Stimulated activated CD8-positive, alpha-beta memory T cell treated with anti-CD3 and anti-CD28 coated beads, Interleukin-12 subunit alpha, Interleukin-12 subunit beta, amount 100 ng/mL, for 24 hours (primary cell): Measurements from ENCODE around the gene FAT4.

ENCODE experiments used
- DNase-seq: peaks from one replicate; pipeline ENCODE4 v3.0.0-alpha.2; 2020; ENCODE audit errors: extremely low read depth

Gene FAT4, protein sequence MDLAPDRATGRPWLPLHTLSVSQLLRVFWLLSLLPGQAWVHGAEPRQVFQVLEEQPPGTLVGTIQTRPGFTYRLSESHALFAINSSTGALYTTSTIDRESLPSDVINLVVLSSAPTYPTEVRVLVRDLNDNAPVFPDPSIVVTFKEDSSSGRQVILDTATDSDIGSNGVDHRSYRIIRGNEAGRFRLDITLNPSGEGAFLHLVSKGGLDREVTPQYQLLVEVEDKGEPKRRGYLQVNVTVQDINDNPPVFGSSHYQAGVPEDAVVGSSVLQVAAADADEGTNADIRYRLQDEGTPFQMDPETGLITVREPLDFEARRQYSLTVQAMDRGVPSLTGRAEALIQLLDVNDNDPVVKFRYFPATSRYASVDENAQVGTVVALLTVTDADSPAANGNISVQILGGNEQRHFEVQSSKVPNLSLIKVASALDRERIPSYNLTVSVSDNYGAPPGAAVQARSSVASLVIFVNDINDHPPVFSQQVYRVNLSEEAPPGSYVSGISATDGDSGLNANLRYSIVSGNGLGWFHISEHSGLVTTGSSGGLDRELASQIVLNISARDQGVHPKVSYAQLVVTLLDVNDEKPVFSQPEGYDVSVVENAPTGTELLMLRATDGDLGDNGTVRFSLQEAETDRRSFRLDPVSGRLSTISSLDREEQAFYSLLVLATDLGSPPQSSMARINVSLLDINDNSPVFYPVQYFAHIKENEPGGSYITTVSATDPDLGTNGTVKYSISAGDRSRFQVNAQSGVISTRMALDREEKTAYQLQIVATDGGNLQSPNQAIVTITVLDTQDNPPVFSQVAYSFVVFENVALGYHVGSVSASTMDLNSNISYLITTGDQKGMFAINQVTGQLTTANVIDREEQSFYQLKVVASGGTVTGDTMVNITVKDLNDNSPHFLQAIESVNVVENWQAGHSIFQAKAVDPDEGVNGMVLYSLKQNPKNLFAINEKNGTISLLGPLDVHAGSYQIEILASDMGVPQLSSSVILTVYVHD (N-terminal part only)

DNA sequence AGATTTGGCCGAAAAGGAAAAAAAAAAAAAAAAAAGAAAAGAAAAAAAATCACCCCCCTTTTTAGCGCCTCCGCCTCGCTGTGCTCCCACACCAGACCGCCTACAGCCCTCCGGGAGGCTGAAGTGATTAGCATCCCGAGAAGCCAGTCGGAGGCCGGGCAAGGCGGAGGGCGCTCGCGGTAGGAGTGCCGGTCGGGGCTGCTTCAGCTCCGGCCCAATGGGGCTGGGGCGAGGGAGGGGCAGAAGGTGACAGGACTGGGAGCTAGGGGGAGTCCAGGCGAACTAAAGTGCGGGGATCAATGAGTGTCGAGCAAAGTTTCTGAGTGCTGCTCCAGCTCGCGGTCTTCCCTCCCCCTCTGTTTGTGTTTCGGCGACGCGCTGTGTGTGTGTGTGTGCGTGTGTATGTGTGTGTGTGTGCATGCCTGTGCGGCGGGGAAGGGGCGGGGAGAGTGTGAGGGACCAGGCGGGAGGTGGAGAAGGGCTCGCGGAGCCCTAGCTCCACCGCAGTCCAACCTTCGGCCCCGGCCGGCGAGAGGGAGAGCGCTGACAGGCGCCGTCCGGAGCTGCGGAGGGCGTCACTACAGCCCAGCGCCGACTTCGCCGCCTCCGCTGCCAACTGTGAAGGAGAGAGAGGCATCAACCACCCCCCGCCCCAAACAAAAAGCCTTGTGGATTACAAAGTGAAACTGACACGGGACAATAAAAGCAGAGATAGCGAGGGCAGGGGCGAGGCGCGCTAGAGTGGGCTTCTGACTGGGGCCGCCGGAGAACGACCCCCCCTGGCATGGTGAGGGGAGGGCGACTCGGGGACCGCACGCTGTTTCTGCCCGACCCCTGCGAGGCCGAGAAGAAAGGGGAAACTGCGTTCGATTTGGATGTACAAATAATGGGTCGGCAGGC is at the start of gene FAT4:
TSS of gene FAT4 (plus strand) at position 280 of the 900 bp plus-strand sequence. CDS start 1,457 bp downstream, outside the sequence.
- peak; percentile 14 for DNase-seq

DNA sequence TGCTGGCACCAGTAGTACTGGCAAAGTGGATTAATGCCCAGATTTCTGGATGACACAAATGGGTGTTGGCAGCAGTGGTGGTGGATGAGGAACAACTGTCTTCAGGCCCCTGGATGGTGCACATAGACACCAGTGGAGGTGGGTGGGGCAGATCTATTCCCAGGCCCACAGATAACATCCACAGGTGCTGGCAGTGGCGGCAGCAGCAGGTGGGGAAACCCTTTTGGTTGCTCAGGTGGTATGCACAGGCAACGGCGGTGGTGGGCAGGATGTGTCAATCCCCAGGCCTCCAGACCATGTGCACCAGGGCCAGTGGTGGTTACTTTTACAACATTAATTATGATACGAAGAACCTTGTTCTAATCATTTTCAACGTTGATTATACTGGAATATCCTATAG is 48.9 kb upstream of the FAT4 start:
- DNase-seq: no peak

DNA sequence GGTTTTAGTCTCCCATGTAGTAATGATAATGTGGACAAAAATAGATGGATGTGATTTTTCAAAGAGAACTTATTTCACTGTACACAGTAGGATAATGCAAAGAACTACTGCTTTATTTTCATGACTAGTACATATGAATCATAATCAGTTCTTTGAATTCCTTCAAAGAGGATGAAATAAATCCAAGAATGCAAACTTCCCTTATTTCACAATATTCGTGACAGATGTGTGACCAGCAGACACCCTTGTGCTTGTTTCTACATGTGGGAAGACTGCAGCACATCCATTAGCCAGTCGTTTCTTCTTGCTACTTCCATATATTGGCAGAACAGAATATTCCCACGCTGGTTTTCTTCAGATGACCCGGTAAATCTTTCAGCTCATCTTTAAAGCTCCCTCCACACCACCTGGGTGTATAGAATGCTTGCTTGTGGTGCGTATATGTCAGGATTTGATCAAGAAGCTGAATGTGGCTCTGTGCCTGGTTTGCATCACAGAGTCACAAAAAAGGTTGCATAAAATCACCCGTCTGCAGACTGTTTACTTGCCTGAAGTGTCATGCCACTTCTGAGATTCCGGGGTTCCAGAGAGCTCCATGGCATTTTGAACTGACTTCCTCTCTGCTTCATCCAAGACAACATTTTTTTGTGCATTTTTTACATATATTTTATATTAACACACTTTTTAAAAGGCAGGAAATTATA is 47.7 kb upstream of the FAT4 start:
- DNase-seq: no peak

DNA sequence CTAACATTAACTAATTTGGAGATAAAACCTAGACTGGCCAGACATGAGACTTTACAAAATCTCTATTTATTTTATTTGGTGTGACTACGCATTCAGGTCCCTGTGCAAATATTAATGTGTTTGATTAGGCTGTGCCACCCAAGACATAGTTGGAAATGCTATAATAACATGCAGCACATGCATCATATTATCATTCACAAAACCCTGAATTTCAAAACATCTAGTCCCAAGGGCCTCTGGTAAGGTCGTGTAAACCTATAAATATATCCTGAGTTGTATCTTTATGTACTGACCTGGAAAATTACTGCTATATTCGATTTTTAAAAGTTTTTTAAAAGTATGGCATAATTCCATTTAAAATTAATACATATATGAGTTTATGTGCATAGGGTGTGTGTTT is 47.1 kb upstream of the FAT4 start:
- DNase-seq: no peak

DNA sequence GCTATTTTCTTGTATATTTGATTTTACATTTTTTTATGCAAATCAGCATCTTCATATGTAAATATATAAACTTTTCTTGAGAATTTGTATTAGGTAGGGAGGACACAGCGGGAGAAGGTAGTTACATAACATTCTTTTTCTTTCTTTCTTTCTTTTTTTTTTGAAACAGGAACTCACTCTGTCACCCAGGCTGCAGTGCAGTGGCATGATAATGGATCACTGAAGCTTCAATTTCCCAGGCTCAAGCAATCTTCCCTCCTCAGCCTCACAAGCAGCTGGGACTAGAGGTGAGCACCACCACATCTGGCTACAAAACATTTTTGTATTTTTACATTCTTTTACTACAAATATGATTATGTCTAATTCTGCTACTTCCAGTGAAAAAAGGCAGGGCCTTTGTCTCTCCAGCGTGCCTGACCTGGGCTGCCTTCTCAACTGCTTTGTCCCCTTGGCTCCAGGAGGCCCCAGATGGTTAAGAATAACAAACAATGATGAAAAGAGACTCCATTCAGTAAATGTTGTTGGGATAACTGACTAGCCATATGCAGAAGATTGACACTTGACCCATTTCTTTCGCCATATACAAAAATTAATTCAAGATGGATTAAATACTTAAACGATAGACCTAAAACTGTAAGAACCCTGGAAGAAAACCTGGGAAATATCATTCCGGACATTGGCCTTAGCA is 46.5 kb upstream of the FAT4 start:
- no peak for DNase-seq

DNA sequence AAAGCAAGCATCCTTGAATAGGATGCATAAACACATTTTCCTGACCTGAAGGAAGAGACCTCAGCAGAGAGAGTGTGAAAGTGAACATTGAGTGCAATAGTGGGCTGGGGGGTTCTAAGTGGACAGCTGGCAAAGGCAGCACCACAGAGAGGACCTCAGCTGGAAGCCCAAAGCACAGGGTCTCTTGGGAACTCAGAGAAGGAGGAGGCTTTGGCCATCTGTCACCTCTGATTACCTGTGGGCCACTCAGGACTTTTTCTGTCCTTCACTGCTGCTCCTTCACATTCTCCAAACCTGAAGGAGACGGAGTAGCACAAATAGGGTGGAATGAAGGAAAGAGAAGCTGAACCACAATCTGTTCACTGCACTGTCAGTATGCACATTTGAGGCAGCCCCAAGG is 37.9 kb upstream of the FAT4 start:
- no peak for DNase-seq

DNA sequence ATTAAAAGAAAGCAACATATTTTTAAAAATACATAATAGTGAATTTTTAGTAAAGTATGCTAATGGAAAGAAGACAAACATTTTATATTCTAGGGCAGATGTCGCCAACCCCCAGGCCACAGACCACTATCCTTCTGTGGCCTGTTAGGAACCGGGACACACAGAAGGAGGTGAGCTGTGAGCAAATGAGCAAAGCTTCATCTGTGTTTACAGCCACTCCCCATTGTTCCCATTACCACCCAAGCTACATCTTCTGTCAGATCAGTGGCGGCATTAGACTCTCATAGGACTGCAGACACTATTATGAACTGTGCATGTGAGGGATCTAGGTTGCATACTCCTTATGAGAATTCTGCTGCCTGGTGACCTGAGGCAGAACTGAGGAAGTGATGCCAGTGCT is 37.0 kb upstream of the FAT4 start:
- no peak for DNase-seq

DNA sequence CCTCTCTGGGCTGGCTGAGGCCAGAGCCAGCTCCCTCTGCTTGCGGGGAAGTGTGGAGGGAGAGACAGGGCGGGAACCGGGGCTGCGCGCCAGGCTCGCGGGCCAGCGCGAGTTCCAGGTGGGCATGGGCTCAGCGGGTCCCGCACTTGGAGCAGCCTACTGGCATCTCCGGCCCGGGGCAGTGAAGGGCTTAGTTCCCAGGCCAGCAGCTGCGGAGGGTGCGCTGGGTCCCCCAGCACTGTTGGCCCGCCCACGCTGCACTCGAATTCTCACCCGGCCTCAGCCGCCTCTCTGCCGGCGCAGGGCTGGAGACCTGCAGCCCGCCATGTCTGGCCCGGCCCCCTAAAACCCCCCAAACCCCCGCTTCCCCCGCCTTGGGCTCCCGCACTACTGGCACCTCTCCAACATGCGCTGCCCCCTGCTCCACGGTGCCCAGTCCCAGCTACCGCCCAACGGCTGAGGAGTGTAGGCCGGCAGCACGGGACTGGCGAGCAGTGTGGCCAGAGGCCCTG is 33.8 kb upstream of the FAT4 start:
- DNase-seq: no peak

DNA sequence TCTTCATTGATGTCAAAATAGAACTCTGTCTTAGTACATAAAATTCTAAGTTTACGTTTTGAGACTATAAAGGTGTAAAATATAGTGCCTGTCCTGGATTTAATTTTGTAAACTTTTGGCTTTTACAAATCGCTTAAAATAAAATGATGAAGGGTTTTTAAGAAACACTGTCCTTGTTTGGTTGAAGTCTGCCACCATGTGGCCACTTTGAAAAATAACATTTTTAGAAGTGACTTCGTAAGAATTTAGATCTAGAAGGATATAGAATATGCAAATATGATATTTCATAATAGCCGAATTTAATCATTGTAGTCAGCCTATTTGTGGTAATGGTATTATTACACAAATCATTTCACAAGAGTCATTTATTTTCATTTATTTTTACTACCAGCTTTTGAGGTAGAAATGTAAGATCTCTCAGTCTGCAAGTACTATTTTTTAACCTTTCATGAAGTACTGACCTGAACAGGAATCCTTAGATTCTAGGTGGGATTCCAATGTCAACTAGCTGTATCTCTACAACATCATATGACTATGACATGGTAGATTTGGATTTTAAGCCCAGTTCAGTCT is 31.0 kb upstream of the FAT4 start:
- no peak for DNase-seq

DNA sequence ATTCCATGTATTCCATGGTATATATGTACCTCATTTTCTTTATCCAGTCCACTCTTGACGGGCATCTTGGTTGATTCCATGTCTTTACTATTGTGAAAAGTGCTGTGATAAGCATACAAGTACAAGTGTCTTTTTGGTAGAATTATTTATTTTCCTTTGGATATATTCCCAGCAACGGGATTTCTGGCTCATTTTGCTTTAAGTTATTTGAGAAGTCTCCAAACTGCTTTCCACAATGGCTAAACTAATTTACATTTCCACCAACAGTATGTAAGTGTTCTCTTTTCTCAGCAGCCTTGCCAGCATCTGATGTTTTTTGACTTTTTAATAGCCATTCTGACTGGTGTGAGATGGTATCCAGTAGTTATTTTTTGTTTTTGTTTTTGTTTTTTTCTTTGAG is 17.6 kb upstream of the FAT4 start:
- DNase-seq: no peak

DNA sequence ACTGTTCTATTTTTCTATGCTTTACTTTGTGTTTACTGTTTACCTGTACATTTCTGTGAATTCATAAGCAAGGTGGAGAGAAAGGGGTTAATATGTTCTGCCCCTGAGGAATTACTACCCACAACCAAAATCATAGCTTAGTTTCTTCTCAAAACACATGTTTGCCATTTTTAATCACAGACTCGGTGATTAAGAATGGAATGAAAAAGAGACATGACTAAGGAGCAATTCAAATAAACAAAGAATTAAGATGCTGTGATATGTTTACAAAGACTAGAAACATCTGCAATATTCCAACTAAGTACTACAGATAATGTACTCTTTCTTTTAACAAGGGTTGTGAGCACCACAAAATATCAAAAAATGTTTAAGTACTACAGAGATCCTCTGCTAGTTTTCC is 11.7 kb upstream of the FAT4 start:
- DNase-seq: no peak

DNA sequence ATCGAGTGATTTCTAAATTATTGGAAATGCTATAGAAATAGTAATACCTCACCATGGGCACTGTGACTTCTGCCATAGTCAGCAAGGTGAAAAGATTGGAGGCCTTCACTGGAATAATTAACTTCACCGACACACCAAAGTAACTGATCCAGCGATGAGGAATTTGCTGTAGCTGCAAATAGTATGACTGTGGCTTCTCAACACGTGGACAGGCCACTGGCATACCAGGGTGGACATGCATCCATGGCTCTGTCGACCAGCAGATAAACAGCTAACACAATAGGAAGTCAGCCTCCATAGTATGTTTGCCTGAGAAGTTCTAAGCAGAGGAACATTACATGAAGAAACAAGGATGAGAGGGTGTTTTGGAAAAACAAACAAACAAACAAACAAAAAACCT is 10.9 kb upstream of the FAT4 start:
- DNase-seq: no peak

DNA sequence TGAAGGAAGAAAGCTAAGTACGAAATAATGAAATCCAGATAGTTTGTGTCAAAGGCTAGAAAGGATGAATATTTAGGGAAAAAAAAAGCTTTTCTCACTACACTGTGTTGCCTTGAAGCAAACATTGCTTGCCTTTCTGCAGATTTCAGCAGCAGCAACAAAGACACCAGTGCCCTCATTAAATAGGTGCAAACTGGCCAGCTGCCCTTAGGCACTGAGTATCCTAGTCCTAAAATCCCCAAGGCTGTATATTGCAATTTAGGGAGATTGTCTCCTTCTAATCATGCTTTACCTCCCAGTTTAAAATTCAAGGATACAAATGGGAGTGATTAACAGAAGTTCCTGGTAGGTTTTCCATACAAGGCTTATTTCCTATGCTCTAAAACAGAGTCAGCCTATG is 8.6 kb upstream of the FAT4 start:
- no peak for DNase-seq

DNA sequence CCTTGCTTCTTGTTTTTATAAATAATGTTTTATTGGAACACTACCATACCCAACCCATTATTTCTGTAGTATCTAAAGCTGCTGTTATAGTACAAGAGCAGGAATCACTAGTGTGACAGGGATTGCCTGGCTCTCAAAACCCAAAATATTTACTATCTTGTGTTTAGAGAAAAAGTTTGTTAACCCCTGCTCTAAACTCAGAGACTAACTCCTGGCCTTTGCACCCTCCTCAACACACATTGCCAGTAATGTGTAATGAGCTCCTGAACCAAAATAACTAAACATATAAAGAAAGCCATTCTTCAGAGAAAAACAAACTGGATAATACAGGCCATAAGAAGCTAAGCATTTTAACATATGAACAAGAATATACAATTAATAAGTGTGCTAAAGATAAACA is 8.2 kb upstream of the FAT4 start:
- DNase-seq: no peak

DNA sequence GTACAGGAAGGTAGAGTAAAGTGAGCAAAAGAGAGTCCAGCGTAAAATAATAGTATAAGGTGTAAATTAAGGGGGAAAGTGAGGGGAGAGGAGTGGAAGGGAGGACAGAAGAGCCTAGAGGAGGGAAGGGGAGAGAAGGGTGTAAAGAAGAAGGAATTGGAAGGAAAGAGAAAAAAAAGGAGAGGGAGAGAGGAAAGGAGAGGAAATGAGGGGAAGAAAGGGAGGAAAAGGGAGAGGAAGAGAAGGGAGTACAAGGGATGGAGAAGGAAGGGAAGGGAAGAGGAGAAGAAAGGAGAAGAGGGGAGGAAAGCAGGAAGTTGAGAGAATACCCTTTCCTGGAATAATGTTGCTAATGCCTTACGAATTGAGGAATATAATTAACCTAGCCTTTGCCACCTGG is 3.3 kb upstream of the FAT4 start:
- no peak for DNase-seq

DNA sequence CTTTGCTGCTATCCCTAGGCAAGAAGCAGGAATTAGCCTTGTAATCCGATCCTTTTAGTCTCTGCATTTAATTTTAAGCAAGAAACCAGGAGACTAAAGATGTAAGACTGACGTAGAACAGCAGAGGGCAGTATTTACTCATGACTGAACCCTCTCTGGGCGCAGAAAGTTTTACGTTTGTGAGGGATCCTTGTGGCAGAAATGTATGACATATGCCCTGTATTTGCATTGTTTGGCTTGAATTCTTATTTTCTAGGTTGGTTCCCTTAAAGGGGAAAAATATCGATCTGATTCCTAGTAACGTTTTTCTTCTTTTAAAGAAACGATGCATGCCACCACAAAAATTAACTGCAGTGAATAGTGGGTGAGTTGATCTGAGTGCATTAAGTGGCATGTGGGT is 1.3 kb upstream of the FAT4 start:
- DNase-seq: no peak

DNA sequence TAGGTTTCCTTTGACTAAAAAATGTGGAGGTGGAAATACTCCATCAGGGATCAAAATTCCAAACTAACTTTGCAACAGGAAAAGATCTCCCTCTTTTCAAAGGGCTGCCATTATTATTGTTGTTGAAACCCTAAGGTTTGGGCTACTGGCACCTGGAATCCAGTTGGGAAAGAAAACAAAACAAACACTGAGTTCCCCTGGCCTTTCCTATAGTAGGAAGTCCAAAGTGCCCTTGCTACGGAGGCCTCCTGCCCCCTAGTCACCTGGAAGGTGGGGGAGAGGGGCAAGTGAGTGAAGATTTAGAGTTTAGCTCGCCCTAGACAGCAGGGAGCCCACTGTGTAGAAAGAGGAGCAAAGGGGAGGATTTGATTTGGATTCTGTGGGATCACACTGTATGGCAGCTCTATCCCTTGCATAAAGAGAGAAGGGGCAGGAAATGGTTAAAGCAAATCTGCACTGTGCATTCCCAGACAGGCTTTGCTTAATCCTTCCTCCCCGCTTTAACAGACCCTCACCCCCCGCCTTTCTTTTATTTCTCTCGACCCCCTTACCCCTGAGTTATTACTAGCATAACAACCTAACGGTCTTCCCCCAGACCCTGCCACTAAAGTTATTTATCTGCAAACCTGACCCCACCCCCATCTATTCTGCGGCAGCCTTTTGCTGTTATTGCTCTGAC is 627 bp upstream of the FAT4 start:
- no peak for DNase-seq

DNA sequence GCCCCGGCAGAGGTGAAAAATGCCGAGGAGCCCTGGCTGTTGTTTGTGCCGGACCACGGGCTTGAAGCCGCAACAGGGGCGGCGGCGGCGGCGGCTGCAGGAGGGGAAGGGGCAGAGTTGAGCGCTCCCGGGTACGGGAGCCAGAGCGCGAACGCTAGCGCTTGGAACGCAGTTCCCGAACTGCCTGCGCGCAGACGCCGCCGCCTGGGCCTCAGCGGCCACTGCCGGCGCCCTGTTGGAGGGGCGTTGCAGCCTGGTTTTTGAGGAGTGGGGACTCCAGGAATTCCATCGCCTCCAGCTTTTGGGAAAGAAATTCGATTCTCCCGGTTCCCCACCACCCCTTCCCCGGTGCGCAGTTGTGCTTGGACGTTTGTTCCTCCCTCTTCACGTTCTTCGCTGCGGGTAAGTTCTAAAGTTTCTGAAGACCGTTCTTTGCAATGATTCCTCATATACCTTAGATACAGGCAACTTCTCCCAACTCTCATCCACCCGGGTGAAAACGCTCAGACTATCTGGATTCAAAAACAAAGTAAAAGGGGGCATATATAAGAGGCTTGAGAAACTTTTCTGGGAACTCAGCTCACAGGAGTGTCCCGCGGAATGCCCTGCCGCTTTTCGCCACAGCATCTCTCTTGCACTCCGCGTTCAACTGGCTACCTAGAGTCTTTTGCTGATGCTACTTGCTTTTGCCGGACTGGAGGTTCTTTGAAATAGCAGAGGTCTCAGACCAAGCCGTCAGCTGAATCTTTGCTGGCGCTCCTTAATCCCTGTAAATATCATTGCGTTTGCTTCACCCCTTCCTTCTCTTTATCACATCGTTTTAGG is 1.0 kb downstream of the FAT4 start:
- DNase-seq: no peak

DNA sequence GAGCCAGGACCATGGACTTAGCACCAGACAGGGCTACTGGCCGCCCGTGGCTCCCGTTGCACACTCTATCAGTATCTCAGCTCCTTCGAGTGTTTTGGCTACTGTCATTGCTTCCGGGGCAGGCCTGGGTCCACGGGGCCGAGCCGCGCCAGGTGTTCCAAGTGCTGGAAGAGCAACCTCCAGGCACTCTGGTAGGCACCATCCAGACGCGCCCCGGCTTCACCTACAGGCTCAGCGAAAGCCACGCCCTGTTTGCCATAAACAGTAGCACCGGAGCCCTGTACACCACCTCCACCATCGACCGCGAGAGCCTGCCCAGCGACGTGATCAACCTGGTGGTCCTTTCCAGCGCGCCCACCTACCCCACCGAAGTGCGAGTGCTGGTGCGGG is 1.6 kb downstream of the FAT4 start:
- no peak for DNase-seq
